Suprapubic skin (tissue), 3 donors: Measurements from ENCODE around the gene HES5.

Experiments used
- CTCF ChIP-seq, 2 donors: fragments of 200-600 bp in 1 of 2; fragments of 450-650 bp in 1 of 2; sonication (generic) in 1 of 2; IDR thresholded peaks; one replicate each; pipeline ENCODE4 v1.5.1; 2016 to 2019; ENCODE audit warnings: antibody characterized with exemption in 2 of 2, mild to moderate bottlenecking in 1 of 2, moderate library complexity in 1 of 2
- POLR2AphosphoS5 ChIP-seq, 3 donors: sonication (generic); formaldehyde crosslinking; IDR thresholded peaks; one replicate each; pipeline ENCODE4 v1.6.1; 2017; ENCODE audit warnings: antibody characterized with exemption in 3 of 3

- TF ChIP-seq POLR2AphosphoS5 (IDR thresholded peaks at IDR 0.05): peak in 1 of 3 donors; percentile 51
- no peak for TF ChIP-seq CTCF (IDR thresholded peaks at IDR 0.05)
Observed at GRCh38 chr1:2480986-2481364, 49.1 kb downstream of the HES5 start.
